GM18907 (cell line): ENCODE data around the gene ASPSCR1.
A peak's percentile ranks its signal among the peaks of the same experiment; 100 is the strongest.

Source experiments
- ATAC-seq: cut with Tn5 transposase; IDR thresholded peaks from one replicate; pipeline ENCODE4 v1.9.1; 2021; ENCODE audit warnings: mild to moderate bottlenecking, moderate library complexity; ENCODE audit not compliant: unreplicated experiment

The ASPSCR1 gene

DNA sequence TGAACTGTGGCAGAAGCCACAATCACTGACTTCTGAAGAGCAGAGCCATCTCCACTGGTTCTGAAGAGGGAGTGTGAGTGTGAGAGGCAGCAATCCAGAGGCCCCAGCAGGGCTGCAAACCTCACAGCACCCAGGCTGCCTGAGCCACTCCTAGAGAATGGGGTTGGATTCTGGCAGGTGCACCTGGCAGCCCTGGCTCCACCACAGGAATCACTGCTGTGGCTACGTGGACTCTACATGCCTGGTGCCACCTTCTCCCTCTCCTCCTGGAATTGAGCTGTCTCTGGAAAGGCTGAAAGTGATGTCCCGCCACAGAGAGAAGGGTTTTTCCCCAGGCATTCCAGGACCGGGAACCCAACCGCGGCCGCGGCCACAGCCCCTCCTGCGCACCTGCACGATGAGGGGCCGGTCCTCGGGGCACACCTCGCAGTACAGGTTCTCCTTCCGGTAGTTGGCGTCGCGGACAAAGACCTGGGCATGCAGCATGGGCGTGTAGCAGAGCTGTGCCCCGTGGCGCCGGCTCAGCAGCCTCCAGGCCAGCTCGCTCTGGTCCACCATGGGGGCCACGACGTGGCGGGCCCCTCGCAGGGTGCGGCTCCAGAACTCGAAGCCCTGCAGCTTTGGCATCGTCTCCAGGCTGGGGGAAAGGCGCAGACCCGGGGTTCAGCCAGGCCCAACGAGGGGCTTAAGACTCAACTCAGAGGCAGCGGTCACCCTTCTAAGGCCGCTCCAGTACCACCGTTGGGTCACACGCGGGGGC is 87.2 kb downstream of the ASPSCR1 start:
- ATAC-seq = no peak

DNA sequence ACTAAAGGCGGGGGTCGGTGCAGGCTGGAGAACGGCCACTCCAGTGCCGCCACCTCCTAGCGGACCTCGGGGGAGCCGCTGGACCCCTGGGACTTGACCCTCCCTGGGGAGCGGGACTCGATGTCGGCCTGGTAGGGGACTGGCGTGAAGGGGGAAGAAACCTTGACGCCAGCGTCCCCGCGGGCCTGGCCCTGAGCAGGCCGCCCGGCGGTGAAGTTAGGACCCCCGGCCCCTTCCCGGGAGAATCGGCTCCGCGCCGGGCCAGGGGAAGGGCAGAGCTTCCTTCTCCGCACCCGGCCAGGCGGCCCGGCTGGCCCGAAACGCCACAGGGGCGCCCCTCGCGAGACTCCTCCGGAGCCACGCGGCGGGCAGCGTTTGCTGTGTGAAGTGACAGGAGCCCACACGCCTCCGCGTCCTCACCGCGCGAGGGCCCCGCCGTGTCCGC is 87.8 kb downstream of the ASPSCR1 start:
- peak; percentile 19 for ATAC-seq

DNA sequence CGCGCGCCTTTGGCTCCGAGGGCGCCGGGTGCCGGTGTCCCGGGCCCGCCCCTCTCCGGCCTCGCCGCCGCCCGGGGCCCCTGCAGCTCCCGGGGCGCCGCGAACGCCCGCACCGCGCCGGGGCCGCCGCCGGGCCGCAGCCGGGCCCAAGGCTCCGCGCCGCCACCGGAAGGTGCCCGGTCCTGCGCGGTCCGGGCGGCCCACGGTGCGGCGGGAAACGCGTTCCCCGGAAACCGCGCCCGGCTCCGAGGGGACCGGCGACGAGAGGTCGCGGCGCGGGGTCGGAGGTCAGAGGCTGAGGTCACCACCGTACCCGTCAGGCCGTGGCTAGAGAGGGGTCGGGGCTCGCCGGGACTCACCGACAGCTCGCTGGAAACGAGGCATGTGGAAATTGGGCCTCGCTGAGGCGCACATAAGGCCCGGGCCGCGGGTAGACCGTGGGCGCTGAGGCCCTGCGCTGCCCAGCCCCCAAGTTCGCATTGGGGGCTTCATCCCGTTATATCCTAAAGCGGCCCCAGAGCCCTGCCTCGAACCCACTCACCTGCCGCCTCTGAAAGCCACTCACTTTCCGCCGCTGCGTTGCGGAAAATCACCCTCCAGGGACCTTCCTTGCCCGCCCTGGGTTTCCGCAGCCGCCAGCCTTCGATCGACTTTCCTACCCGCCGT is 88.3 kb downstream of the ASPSCR1 start, which contains the start of gene DUS1L:
Gene DUS1L (minus strand): TSS at position 167 of the 666 bp plus-strand sequence. CDS start 745 bp downstream, outside the sequence.
- peak; percentile 73 for ATAC-seq
